NCI-H774 (cell line): ENCODE measurements around the gene VRK3.

Experiments
- DNase-seq: peaks from one replicate; lab custom pipeline; 2025; lab: John Stamatoyannopoulos, UW

The VRK3 gene

DNA sequence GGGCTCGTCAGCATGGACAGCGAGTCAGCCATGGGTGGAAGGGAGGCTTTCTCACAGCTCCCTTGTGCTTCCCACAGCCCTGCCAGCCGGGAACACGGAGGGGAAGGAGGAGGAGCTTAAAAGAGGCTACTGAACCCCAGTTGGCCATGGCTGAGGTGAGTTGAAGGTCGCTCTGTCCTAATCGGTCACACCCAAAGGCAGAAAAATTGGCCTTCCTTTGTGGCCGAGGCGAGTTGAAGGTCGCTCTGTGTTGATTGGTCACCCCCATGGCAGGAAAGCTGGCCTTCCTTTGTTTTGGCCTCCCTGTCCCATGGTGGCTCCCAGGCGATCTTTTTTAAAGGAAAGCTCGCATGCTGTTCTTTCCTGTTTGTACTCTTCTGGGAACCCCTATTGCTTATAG lies 5.8 kb upstream of the VRK3 start:
- DNase-seq = no peak

DNA sequence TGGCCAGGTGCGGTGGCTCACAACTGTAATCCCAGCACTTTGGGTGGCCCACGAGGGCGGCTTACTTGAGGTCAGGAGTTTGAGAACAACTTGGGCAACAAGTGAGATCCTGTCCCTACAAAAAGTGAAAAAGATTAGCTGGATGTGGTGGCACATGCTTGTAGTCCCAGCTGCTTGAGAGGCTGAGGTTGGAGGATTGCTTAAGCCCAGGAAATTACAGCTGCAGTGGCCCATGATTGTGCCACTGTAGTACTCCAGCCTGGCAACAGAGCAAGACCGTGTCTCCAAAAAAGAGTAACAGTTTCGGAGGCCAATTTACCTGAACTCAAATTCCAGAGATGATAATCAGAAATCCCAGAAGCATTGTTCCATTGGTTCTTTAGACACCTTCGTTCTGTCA lies 5.1 kb upstream of the VRK3 start:
- no peak for DNase-seq

DNA sequence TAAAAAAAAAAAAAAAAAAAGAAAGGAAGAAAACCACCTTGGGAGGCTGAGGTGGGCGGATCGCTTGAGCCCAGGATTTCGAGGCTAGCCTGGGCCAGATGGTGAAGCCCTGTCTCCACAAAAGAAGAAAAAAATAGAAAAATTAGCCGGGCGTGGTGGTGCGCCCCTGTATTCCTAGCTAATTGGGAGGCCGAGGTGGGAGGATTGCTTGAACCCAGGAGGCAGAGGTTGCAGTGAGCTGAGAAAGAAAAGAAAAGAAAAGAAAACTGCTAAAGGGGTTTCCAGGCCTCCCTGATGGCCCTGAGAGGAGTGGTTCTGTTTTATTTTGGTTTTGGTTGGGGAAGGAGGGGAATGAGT lies 1.4 kb upstream of the VRK3 start:
- DNase-seq = no peak

DNA sequence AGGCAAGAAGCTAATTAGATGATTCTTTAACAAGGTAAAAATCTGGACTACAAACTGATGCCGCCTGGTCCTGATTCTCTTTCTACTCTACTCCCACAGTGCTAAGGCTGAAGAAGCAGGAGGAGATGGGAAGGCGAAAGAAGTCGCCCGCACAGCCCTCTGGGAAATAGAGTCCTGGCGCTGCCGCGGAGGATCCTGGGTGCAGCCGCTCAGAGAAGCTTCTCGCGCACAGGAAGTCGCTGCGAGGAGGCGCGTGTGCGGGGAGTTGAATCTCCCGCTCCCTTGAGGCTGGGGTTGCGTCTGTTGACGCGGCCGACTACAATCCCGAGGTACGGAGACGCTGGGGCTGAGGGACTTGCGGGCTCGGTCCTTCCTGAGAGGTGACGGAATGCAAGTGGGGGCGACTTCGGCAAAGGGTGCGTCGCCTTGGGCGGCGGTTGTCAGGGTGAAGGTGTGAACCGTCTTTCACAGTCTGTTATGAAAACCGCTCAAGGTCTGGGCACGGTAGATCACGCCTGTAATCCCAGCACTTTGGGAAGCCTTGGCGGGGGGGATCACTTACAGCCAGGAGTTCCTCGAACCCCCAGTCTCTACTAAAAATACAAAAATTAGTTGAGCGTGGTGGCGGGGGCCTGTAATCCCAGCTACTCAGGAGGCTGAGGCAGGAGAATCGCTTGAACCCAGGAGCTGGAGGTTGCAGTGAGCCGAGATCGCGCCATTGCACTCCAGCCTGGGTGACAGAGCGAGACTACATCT lies 800 bp upstream of the VRK3 start, which contains the start of gene ZNF473:
Gene ZNF473, plus strand, starts transcription at position 212 of the 756 bp plus-strand sequence. CDS start 5,078 bp downstream, outside the sequence.
- DNase-seq = peak; percentile 96

DNA sequence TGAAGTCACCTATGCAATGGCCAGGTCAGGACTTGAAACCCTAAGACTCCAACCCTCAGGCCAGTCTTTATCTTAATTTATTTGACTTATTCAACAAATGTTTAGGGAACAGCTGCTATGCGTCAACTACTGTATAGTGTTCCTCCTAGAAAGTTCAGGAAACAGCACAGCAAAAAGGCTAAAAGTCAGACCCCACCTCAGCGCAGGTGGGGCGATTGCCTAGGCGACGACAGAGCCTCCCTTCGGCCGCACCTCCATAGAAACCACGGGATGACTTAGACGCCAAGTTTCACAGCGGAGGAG lies 502 bp downstream of the VRK3 start:
- DNase-seq = no peak

DNA sequence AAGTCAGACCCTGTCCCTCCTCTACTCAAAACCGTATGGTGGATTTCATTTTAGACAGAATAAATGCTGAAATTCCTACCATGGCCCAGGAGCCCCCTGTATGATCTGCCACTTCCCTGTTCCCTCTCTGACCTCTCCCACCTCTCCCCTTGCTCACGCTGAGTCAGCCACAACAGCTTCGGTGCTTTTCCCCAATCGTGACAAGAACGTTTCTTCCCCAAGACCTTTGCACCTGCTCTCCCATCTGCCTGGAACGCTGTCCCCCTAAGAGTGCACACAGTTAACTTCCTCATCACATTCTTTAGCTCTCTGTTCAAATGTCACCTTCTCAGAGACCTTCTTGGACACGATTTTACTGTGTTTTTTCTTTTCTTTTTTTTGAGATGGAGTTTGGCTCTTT lies 2.3 kb downstream of the VRK3 start:
- no peak for DNase-seq

DNA sequence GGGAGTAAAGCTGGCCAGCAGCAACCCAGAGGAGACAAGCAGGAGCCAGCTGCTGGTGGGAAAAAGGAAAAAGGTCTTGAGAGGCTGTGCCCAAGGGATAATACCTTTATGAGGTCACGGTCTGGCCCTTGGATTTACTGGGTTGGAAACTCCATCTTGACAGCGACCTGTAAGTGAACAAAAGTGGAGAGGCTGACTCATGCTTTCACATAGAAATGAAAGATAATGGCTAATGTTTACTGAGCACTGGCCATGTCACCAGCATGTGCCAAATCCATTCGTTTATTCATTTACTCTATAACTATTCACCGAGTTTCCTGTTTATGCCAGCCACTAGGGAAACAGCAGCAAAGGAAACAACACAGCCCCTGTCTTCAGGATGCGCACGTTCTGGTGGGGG lies 4.7 kb downstream of the VRK3 start:
- DNase-seq = peak; percentile 6

DNA sequence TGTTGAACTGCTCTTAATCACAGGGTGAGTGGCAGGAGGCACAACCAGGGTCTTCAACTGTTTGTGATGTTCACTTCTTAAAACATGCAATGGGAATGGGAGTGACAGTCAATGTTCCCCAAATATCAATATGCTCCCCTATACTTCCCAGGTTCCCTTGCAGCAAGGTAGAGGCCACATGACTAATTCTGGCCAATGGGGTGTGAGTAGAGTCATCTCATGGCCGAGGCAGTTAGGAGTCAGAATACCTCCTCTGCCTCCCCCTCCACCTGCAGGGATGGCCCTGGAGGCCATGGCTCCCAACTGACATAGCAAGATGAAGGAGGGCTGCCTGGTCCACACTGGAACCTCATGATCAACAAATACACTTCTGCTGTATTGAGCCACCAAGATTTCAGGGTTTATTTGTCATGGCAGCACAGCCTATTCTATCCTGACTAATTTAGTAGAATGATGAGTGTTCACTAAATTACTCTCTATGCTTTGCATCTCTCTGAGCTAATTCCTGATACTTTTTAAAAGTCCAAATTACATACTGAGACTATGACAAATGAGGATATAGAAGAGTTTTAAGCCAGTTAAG lies 8.9 kb downstream of the VRK3 start:
- DNase-seq = no peak

DNA sequence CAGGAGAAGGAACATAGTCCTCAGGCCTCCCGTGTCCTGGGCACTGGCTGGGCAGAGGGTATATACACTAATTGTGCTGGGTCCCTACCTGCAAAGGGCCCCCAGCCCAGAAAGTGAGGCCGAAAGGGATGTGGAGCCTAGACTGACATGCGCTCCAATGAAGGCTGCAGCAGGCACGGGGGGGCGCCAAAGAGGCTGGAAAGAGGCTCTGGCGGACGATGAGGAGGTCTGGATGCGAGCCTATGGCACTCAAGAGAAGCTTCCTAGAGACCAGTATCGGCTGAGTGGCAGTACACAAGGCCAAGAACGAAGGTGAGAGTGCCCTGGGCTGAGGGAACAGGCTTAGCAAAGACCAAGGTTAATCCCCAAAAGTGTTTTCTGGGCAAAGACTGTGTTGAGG lies 16.6 kb downstream of the VRK3 start:
- no peak for DNase-seq

DNA sequence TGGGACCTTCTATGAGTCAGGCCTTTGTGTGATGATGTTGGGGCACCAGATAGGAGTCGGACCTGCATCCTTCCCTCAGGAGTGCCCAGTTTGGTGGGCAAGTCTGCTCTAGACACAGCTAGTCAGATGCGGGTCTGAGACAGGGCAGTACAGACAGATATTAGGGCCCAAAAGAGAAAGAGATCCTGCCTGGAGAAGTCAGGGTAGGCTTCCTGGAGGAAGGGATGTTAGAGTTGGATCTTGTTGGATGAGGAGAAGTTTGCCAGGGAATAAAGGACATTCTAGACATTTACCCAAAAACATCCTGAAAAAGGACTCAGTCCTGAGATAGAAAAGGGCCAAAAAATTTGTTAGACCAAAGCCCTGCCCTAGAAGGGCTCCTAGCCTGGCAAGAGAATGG lies 17.2 kb downstream of the VRK3 start:
- DNase-seq = no peak

DNA sequence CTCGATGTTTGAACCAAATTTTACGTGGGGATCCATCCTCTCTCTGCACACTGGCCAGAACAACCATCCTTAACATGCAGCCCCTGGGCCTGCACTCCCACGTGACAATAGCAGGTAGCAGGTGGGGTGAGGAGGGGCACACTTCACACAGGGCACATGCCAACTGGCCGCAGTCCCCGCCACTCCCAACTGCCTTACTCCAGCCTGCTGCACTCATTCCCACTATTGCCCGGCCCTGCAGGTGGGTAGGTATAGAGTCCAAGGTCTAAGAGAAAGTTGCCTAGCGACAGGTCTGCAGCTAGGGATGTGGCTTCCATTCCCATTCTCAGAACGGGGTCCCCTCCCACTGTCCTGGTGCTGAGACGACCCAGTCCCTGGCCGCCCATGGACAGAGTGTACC lies 18.0 kb downstream of the VRK3 start:
- DNase-seq = no peak

DNA sequence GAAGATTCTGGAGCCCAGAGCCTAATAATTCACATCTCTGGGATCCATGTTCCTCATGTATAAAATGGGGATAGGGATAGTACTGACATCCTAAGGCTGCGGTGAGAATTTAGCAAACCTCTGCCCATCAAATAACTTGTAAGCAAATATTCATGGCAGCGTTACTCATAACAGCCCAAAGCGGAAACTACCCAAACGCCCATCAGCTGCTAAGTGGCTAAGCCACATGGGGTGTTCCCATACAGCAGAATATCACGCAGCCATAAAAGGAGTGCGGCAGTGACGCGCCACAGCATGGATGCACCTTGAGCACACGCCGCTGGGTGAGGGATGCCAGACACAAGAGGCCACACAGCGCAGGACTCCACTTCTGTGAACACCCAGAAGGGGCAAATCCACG lies 19.7 kb downstream of the VRK3 start:
- DNase-seq = no peak

DNA sequence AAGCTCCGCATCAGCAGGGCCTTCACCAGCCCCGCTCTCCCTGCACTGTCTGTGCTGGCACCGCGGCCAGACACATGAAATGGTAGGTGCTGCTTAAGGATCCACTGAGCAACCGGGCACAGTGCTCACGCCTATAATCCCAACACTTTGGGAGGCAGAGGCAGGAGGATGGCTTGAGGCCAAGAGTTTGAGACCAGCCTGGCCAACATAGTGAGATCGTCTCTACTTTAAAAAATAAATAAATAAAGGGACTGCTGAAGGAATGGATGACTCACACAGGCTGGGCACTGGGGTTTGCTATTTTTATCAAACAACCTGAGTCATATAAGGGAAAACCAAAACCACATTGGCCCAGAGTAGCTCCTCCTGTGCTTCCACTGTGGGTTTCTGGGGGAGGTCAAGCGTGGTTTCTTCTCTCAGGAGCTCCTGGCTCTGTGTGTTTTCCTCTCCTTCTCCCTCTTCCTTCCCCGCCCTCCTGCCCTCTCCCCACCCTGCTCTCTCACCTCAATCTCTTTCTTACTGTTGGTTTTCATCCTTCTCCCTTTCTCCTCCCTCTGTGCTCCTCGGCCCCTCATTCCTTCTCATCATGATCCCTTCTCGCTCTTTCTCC lies 21.3 kb downstream of the VRK3 start:
- DNase-seq = no peak

DNA sequence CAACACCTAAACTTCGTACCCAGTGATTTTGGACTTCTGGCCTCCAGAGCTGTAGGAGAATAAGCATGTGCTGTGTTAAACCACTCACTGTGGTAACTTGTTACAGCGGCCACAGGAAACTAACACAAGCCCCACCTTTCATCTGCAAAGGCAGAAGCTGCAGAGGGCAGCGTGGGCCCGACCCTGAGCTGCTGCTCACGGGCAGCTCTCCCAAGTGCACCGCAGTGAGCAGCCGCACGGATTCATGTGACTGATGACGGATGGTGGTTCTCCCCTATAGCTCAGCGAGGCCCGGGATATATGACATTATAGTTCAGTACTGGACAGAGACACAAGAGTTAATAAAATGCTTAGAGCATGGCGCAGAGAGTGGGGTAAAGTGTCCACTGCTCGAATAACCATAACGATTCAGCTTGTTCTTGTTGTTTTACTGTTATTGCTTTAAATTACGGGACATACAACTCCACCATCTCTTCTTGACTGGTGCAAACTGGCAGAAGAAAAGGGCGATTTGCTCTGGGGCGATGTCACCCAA lies 21.9 kb downstream of the VRK3 start:
- DNase-seq = no peak

DNA sequence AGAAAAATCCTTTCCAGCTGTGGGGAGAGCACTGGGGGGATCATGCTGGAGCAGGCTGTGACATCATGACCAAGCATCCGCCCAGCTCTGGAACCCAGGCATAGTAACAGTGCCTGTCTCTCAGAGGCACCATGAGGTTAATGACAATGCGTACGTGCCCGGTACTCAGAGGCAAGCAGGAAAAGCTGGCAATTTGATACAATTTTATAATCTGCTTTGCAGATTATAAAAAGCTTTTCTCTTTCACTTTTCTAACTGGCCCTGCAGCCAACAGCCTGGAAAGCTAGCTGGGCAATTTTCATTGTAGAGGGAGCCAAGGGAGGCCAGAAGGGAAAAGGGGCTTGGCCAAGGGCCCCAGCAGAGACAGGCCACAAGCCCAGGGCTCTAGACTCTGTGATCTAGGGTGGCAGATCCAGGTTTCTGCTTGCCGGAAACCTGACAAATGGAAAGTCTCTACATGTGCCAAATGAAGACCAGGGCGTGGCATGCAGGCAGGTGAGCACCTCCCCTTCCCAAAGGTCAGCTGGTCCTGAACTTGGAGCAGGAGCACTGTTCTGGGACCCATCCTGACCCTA lies 22.7 kb downstream of the VRK3 start:
- DNase-seq = no peak

DNA sequence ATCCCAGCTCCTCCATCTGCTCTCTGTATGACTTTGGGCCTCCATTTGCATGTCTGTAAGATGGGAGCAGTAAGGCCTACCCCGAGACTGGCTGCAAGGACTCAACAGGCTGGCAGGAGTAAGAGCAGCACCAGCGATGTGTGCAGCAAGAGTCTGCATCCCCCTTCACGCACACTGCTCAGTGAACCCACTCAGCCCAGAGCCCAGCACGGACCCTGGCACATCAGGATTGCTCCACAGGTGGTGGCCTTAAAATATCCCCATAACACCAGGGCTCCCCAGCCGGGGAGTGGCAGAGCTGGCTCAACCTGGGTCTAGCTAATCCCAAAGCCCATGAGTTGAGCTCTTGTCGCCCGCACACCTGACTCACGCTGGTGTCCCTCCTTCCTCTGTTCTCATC lies 23.4 kb downstream of the VRK3 start:
- DNase-seq = no peak

DNA sequence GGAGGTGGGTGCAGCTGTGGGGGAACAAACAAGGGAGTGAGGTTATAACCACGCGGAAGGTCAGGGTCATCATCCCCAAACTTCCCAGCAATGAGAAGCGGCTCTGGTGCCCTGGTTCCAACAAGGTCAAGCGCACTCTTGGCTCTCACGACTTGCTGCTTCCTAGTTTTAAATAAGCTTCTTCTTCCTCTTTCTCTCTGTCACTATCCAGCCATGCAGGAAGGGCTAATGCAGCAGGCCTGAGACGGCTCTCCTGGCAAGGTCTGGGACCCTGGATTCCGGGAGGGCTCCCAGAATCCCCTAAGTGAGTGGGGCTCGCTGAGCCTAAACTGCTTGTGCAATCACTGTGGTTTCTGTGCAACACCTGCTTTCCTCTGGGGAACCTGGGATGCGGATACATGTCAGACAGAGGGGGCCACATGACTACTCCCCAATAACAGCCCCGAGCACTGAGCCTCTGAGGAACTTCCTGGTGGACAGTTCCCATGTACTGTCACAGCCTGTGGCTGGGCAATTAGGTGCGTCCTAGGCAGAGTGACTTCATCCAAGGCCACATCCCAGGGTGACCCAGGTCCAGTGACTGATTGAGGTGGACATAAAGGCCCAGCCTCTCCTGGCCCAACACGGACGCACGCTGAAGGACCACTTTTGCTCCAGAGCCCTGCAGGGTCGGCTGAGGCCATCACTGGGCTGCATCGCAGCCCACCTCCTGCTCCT lies 24.2 kb downstream of the VRK3 start:
- no peak for DNase-seq

DNA sequence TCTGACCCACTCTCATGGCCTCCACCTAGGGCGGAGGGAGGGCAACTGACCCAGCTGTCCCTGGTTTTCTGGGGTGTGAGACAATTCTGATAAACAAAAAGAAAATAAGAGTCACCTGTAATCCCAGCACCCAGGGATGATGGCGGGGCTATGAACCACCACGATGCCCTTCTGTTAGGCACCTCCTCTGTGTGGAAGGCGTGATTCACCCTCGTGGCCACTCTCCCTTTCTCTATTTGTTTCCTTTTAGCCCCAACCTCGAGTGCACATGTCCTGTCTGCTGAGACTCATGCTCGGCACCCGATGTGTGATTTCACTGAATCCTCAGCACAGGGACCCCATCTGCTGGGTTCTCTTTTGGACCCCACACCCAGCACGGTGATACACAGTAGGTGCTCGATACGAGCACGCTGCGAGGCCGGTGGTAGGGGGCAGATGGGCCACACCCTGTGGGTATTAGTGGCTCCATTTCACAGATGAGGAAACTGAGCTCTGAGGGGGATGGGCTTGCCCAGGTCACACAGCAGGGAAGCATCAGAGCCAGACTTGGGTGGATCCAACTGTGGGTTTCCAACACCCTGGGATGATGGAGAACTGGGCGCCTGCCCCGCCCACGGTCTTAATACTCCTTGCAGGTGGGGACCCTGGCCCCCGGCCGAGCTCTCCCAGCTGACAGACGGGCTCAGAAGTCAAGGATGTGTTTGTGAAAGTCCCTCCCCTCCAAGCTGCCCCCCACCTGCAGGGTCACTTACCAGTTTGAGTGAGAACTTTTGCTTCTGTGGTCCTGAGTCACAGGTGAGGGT lies 24.9 kb downstream of the VRK3 start:
- no peak for DNase-seq

DNA sequence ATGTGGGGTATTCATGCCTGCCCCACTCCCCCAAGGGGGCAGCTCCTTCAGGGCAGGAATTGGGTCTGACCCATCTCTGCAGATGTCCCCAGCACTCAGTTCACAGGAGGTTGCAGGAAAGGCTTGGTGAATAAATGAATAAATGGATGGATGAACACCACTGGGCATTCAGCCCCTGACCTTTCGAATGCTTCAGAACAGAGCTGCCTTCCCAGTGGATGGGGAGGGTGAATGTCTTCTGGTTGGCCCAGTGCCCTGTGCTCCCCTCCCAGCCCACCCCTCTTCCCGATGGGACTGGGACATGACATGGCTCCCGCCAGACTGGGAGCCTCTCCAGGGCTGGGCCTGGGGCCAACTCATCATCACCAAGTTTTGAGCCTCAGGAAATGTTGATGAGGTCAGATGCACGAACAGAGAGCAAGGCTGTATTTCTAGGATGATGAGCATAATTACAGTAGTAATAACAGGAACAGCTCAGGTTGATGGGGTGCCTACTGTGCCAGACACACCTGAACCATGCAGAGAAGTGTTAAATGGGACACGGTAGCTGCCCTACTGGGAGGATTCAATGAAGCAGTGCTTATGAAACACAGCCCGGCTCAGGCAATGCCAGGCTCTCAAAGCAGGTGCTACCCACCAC lies 25.7 kb downstream of the VRK3 start:
- DNase-seq = no peak

DNA sequence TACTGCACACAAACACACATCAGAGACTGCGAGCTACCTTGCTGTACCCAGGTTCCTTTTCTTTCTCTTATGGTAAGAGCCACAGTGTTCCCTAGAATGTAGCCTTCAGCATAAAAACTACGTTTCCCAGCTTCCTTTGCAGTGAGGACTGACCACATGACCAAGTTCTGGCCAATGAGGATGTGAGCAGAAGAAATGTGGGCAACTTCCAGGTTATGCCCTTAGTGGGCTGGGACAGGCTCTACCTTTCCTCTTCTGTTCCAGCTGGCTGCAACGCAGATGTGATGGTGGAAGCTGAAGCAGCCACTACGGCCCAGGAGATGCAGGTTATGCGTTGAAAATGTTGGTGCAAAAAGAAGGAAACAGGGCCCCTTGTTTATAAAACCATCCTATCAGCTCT lies 27.5 kb downstream of the VRK3 start:
- peak; percentile 4 for DNase-seq

DNA sequence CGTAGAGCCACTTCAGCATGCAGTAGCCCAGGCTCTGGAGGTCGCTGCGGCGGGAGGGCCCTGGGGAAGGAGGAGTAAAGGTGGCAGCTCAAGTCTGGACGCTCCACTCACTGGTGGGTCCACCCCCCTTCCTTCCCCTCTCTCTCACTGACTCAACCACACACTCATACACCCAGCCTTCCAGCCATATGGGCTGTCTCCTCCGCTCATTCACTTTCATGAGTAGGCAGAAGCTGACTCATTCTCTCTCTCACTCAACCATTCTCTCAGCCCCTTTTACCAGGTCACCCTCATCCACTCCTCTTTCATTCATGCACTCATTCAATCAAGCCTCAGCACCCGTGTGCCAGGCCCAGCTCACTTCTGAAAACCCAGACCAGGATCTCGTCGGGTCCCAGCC lies 36.7 kb downstream of the VRK3 start:
- no peak for DNase-seq
